ENCODE measurements around the gene C17orf113.
A peak's percentile ranks its signal among the peaks of the same experiment; 100 is the strongest.
"Not testable (repeated sequence)": the region's sequence is repeated elsewhere in the genome, so short reads cannot be mapped to it uniquely, and the experiment has no call there.

The C17orf113 gene

DNA sequence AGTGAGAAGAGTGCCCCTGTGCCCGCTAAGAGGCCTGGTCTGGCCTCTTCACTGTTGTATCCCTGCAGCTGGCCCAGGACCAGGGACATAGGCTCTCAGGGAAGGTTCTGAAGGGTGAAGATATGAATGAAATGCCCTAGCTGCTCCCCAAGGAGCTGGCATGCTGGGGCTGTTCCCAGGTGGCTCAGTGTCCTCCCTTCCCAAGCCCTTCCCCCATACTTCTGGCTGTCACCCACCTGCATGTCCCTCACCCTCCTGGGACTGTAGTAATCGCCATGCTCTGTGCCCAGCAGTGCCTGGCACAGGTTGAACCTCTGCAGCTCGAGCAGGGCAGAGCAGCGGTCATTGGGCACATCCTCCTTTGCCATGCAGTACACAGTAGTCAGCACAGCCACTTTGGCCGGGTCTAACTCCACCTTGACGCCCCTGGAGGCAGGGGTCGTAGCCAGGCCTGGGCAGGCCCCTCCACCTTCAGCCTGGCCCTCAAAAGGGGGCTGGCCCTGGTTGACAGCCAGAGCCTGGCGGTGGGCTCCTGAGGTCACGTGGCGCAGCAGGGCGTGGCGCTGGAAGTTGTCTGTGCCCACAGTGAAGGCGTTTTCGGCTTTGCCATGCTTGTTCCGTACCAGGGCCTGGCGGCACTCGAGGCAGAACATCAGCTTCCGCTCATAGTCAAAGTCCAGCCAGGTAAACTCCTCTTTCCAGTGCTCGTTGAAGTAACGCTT is 7.6 kb downstream of the C17orf113 start:
- no peak for DNase-seq (ENCODE audit: low read depth in 2 of 2, low spot score in 1 of 2)

DNA sequence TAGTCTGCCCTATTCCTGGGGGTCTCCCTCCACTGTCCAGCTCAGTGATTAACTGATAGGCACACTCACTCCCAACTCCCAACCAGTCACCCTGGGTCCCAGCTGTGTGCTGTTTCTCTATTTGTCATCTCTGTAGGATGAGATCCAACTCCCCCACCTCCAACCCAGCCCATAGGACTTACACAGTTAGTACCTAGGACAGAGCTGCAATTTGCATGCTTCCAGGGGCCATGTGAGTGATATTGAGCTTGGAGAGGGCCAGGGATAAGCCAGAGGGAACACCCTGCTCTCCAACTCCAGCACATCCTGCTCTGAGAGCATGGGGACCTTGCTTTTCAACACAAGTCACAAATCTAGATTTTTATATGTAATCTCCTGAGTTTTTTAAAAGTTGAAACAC is 8.8 kb downstream of the C17orf113 start:
- DNase-seq (ENCODE audit: low read depth in 2 of 2, low spot score in 1 of 2): no peak

DNA sequence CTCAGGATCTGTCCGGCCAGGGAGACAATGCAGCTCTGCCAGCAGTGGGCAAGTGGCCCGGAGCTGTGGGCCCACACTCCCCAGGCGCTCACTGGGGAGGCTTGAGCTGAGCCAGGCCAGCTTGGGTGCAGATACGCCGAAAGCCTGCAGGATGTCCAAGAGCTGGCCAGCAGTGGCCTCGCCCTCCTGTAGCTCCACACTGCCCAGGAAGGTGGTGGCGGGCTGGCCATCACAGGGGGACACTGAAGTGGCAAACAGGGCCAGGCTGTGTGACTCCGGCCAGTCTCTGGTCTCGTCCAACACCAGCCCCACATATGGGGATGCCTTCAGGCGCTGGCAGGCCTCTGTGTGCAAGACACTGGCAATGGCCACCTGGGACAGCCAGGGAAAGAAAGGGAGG is 9.6 kb downstream of the C17orf113 start:
- DNase-seq (ENCODE audit: low read depth in 2 of 2, low spot score in 1 of 2): no peak

DNA sequence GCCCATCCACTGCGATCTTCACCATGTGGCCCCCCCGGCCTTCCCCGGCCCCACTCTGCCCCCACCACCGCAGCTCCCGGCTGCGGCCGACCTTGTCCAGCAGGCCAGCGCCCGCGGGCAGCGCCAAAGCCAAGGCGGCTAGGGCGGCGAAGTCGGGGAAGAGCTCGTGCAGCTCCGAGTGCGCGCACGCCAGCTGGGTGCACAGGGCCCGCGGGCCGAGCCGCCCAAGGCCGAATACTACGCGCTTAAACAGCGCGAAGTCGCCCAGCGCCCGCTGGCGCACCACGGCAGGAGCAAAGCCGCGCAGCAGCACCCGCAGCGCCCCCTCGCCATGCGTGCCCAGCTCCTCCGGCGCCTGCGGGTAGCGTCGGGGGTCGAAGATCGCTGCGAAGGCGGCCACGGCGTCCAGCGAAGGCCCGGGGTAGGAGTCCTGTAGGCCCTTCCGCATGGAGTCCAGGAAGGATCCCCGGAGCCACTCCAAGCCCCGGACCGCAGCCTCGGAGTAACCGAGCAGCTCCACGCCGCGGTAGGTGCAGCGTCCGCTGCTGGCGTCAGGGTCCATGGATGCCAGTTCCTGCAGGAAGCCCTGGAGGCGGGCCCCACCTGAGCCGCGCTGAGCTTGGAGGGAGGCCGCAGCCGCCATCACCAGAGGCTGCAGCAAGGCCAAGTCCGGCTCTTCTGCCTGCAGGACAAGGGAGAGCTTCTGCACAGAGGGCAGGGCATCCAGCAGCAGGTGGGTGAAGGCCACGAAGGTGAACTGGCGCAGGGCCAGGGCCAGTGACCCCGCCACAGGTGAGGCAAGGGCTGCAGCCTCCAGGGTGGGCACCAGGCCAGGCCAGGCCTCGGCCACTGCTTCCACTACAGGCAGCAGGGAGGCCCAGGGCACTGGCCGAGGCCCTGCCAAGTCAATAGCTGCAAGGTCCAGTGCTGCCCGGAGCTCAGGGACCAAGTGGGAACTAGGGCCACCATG is 10.3 kb downstream of the C17orf113 start:
- no peak for DNase-seq (ENCODE audit: low read depth in 2 of 2, low spot score in 1 of 2)

DNA sequence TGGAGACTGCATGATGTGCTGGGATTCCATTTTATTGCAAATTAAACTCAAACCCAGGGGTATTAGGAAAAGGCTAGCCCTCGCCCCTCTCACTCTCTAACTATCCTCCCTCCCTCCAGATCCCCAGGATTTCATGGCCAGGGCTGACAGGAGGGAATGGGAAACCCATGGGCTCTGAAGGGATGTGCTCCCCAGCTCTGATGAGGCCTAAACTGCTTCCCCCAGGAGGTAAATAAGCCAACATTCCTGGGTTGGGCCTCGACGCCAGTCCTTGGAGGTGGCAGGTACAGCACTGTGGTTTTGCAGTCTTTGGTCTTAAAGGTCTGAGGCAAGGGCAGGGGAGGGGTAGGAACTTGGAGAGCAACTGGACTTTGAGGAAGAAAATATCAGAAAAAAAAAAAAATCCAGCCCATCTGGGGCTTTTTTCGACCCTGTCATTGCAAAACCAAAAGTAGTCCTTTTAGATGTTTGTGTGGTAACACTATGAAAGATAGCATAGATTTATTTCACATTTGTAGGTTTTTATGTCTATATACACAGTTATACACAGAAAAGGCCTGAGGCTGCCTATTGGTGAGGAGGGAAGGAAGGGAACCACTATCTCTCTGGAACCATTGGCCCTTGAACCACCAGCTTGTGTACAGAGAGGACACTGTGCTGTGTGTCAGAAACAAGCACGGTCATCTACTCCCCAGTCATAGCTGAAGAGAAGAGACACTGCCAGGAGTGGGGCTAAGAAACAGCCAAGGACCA is 12.0 kb downstream of the C17orf113 start:
- no peak for DNase-seq (ENCODE audit: low read depth in 2 of 2, low spot score in 1 of 2)

DNA sequence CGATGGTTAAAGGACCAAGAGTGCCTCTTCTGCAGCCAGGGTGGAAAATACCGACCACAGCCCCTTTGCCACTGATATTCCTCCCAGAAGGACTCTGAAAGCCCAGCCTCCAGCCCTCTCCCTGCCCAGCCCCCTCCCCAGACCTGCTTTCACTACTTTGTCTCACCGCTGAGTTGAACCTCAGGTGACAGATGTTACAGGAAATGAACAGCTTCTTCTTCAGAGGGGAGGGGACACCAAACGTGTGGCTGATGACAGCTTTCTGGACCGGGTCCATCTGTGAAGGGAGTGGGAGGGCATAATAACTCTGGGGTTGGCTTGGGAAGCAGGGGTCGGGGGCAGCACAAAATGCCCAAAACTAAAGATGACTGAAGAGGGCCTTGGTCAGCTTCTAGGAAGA is 16.3 kb downstream of the C17orf113 start:
- no peak for DNase-seq (ENCODE audit: low read depth in 2 of 2, low spot score in 1 of 2)

DNA sequence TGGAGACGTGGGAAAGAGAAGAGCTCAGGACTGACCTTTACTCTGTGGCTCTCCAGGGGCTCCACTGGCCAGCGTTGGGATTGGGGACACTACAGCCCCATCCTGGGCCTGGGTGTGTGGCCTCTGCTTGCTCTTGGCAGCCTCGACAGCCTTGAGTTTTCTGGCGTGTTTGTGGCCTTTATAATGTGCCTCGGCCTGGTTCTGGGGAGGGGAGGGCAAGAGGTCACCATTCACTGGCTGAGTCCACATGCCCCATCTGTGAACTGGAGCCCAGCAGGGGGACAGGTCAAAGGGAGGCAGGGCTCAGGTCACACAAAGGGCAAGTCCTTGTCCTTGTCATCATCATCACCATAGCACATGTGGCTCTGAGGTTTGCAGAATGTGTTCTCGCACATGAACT is 18.8 kb downstream of the C17orf113 start:
- no peak for DNase-seq (ENCODE audit: low read depth in 2 of 2, low spot score in 1 of 2)

DNA sequence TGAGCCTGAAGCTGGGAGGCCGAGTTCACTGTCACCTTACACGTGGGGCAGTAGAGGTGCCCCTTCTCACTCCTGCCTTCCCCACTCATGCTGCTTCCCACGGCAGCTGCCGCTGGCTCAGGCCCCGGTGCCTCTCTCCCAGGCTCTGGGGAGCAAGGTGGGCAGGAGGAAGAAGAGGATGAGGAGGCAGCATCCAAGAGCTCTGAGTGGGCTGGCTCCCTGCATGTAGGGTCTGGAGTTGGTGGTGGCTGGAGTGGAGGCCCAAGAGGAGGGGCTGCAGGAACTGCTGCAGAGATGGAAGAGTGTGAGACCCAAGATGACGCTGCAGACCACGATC is 21.6 kb downstream of the C17orf113 start:
- DNase-seq (ENCODE audit: low read depth in 2 of 2, low spot score in 1 of 2): no peak

DNA sequence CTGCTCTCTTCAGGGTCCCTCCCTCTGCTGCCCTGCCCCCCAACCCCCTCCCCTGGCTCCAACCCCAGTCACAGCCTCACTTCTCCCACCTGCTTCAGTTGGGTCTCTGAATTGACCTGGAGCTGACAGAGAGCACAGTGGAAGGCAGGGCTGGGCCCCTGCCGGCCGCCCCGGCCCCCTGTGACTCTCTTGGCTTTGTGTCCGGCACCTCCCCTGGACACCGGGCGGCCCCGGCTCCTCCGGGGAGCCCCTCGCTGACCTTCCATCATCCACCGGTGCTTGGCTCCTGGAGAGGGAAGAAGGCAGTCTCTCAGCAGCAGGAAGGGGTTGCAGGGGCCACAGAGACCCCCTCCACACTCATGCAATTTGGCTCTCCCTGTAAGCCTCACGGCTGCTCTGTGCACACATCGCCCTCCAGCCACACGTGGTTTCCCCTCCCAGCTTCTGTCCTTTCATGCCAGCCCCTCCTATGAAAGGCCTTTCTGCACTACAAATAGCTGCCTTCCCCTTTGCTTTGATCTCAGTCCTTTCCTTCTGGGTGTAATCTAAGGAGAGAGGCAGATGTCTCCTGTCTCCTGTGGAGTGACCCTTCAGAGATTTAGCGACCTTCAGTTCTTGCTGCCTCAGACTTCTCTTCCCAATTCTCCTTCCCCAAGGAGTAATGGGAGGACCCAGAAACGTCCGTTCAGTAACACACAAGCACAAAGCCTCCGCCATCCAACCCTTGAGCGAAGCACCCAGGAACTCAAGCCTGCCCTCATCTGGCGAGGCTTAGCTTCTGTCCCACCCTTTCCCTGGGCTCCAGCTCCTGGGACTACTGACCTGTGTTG is 22.2 kb downstream of the C17orf113 start:
- no peak for DNase-seq (ENCODE audit: low read depth in 2 of 2, low spot score in 1 of 2)

DNA sequence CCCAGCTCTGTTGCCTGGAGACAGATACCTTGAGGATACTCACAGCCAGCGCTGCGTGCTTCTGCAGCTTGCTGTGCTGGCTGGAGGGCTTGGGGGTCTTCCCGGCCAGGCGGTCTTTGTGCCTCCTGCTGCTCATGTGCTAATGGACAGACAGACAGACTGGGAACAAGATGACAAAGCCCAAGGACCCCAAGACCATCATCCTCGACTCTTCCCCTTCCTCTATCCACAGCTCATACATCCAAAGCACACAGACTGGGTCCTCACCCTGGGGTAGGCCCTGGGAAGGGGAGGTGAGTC is 22.9 kb downstream of the C17orf113 start:
- no peak for DNase-seq (ENCODE audit: low read depth in 2 of 2, low spot score in 1 of 2)

DNA sequence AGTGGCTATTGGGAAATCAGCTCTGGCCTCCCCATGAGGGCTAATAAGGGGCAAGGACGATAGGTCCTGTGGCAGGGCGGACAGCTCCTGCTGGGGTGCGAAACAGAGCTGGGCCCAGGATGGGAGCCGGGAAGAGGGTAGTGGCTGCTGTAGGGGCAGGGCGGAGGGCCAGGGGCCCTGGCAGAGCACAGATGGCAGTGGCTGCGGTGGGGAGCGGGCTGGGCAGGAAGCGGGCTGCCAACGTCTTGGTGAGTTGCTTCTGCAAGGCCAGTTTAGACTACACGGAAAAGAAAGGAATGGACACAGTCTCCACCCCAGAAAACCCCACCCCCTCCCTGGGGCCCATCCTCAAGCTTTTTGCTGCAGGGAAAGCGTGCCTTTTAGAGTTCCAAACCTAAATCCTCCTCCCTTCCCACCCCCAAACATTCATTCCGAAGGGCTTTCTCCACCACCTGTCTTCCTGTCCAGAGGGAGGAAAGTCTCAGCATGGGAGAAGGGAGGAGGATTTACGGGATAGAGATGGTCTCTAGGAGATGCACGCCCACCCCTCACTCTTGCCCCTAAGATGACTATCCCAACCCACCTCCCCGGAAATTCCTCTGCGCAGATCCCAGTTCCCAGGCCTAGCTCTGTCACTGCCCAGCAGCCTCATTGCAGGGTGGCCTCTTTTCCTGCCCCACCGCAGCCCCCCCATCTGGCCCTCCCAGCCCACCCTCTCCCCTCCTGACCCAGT is 23.4 kb downstream of the C17orf113 start:
- DNase-seq (ENCODE audit: low read depth in 2 of 2, low spot score in 1 of 2): no peak

DNA sequence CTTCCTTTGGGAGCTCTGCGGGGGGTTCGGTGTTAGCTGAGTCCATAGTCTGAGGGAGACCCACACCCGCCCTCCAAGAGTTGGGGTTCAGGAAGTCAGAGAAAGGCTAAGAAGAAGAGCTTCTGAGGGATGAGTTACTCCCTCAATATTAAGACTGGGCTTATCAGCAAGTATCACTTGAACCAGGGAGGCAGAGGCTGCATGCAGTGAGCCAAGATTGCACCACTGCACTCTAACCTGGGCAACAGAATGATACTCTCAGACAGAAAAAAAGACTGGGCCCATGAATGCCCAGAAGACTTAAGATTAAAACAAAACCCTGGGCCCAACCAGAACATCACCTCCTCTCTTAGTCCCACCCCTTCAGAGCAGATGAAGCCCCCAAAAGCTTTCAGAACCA is 24.5 kb downstream of the C17orf113 start:
- no peak for DNase-seq (ENCODE audit: low read depth in 2 of 2, low spot score in 1 of 2)

DNA sequence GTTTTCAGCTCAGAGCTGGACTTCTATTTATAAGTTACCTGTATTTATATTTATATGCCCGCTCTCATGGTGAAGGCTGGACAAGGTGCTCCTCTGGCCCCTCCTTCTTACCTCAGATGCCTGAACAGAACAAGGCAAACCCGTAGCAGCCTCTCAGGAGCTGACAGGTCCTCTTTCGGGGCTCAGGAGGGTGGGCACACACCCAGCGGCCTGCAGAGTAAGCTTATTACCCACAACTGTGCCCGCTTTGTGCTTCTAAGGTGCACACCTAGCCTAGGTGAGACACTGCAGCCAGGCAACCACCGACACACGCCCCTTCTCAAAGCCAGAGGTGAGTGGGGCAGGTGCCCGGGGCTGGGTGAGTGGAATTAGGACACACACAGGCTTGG is 25.2 kb downstream of the C17orf113 start:
- DNase-seq (ENCODE audit: low read depth in 2 of 2, low spot score in 1 of 2): no peak

DNA sequence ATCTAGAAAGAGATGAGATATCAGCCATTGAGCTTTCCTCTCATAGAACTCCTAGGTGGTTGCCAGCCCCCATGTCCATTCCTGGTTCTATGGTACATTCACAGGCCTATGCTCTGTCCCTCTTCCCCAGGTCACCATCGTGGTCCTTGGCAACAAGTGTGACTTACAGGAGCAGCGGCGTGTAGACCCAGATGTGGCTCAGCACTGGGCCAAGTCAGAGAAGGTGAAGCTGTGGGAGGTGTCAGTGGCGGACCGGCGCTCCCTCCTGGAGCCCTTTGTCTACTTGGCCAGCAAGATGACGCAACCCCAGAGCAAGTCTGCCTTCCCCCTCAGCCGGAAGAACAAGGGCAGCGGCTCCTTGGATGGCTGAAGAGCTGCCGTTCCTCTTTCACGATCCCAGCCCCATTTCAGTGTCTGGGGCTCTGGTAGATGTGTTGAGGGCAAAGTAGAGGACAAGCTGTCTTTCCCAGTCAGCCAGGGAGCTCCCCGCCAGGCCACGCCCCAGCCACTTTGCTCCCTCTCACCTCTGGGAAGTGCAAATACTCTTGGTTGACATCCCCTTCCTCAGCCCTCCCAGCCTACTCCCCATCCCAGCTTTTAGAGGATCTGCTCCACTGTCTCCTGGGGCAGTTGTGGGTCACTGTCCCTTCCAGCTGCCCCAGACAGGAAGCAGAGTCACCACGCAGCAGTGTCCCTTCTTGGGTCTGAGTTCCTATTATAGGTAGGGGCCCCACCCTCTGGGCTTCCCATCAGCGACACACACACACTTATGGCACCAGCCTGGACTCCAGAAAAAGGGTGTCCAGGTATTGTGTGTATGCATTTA is 26.7 kb downstream of the C17orf113 start:
- no peak for DNase-seq (ENCODE audit: low read depth in 2 of 2, low spot score in 1 of 2)

DNA sequence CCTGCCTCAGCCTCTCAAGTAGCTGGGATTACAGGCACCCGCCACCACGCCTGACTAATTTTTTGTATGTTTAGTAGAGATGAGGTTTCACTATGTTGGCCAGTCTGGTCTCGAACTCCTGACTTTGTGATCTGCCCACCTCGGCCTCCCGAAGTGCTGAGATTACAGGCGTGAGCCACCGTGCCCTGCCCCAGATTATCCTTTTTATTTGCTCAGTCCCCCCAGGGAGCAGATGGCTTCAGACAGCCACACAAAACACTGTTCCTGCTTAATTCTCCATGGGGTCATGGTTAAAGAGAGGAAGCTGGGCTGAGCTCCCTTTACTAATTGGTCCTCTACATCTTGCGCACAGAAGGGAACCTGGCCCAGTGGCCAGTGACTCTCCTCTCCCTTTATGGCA is 29.6 kb downstream of the C17orf113 start:
- DNase-seq (ENCODE audit: low read depth in 2 of 2, low spot score in 1 of 2): not testable (repeated sequence)

DNA sequence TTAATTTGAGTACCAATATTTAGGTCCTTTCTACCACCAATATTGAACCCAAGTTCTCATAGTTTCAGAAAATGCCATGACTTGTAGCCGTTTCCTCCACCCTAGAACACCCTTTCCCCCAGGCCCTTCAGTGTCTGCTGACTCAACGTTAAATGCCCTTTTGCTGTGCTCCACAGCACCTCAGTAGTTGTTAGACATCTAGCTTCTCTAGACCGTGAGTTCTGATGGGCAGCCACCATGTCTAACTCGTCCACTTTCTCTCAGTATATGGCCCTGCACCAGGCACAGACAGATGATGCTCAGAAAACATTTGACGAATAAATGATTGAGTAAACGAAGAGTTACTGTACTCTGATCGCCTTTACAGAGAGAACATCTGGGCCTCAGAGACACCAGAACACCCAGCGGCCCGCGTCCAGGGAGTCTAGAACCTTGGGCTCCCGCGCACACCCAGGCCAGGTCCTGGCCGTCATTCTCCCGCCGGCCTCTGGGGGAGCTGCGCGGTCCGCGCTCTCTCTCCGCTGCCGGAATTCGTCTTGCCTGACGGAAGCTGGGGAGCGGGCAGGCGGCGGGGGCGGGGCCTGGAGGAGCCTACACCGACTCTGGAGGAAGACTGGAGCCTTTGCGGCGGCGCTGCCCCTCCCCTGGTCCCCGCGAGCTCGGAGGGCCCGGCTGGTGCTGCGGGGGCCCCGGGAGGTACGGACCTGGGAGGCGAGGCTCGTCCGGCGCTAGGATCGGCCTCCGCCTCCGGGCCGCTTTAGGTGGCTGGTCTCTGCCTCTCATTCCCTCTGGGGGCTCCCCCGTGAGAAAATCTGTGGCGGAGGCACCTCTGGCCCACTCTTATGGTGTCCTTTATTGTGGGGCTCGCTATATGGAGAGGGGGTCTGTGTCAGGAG is 30.6 kb downstream of the C17orf113 start, which contains the start of gene NKIRAS2:
Gene NKIRAS2 (plus strand): TSS at position 582 of the 896 bp plus-strand sequence. CDS start 1,488 bp downstream, outside the sequence.
- peak; percentile 76 to 88 for DNase-seq (ENCODE audit: low read depth in 2 of 2, low spot score in 1 of 2)

DNA sequence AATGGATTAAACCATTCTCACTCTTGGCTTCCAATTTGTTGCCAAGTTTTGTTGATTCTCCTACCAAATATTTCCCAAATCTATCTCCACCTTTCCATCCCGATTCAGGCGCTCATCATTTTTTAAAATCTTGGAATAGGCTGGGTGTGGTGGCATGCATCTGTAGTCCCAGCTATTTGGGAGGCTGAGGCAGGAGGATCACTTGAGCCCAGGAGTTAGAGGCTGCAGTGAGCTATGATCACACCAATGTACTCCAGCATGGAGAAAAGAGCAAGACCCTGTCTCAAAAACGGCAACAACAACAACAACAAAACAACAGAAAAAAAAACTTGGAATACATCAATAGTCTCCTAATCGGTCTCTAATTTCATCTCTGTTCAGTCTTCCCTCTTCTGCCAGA is 31.4 kb downstream of the C17orf113 start:
- no peak for DNase-seq (ENCODE audit: low read depth in 2 of 2, low spot score in 1 of 2)

DNA sequence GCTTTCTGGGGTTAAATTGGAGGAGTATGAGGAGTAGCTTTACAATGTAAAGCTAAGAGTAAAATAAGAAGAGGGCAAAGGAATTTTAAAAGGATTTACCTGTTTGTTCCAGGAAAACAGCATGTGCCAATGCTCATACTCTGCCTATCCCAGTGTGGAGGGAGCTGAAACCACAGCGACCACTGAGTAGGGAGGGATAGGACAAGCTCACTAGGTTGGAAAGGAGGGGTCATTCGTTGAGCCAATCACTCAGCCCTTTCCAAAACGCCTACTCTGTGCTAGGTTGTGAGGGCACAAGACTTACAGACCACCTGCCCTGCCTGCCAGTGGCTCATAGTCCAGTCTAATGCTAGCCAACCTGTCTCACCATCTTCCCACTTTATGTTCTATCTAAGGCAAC is 32.1 kb downstream of the C17orf113 start:
- no peak for DNase-seq (ENCODE audit: low read depth in 2 of 2, low spot score in 1 of 2)

DNA sequence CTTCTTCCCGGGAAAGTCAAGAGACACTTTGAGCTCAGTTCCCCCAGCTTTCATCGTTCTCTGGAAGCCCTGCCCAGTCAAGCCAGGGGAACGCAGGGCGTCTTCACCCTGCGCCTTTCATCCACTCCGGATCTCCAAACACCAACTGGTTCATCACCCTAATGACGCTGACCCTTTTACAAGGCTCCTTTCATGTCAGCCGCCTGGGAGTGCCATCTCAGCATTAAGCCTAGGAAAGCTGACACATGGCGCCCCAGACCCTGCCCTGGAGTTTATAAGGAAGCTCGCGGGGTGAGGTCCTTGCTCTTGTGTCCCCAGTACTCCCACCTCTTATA is 32.6 kb downstream of the C17orf113 start:
- no peak for DNase-seq (ENCODE audit: low read depth in 2 of 2, low spot score in 1 of 2)

Data from stimulated activated CD8-positive, alpha-beta memory T cell treated with anti-CD3 and anti-CD28 coated beads, Interleukin-4, amount 100 ng/mL, for 1 hour (primary cell).